ENCODE results near the gene CCDC141. TPM values are rescaled to one million over a fixed set of nuclear protein-coding genes. Genes with fewer than 3 reads are reported as not detected.

Gene CCDC141
- total RNA-seq, 3 donors from 2014 or later (not counting 1 experiment from before 2014, with no cell fraction given) = 2.0 to 3.1 (median 2.0) TPM

- TF ChIP-seq, protein P1, sequence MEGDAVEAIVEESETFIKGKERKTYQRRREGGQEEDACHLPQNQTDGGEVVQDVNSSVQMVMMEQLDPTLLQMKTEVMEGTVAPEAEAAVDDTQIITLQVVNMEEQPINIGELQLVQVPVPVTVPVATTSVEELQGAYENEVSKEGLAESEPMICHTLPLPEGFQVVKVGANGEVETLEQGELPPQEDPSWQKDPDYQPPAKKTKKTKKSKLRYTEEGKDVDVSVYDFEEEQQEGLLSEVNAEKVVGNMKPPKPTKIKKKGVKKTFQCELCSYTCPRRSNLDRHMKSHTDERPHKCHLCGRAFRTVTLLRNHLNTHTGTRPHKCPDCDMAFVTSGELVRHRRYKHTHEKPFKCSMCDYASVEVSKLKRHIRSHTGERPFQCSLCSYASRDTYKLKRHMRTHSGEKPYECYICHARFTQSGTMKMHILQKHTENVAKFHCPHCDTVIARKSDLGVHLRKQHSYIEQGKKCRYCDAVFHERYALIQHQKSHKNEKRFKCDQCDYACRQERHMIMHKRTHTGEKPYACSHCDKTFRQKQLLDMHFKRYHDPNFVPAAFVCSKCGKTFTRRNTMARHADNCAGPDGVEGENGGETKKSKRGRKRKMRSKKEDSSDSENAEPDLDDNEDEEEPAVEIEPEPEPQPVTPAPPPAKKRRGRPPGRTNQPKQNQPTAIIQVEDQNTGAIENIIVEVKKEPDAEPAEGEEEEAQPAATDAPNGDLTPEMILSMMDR (IDR thresholded peaks at IDR 0.05) = no peak
- intact Hi-C loops (cut with micrococcal nuclease) = loop anchor here (10.0 kb wide), 1 partner anchor 141 kb away; no protein-coding TSS in a partner anchor
- Histone ChIP-seq H3K27me3 (ENCODE audit: control insufficient read depth, insufficient read depth, low read length) (no peaks in the 10 kb centered on the region), H3K36me3 (ENCODE audit: control insufficient read depth, insufficient read depth, low read length) (no peaks in the 10 kb centered on the region), H3K27ac (ENCODE audit: low read length) (no peak overlapping the region), H3K9me3 (ENCODE audit: control insufficient read depth, insufficient read depth, low read length) (no peaks in the 10 kb centered on the region), H3K4me3 (ENCODE audit: low read length) (no peak overlapping the region), H3K4me1 (ENCODE audit: control insufficient read depth, insufficient read depth, low read length) (no peaks in the 10 kb centered on the region)
- no peaks in the 10 kb centered on the region for H3K36me3 Mint-ChIP-seq
- H3K4me1 Mint-ChIP-seq = peaks cover 0 to 6% of the 10 kb centered on the region in 2 donors
- no peak overlapping the region for H3K27ac Mint-ChIP-seq
- H3K4me3 Mint-ChIP-seq = no peak overlapping the region
- no peaks in the 10 kb centered on the region for H3K9me3 Mint-ChIP-seq
- no peak for ATAC-seq
- 88% methylated on average over 2 of the region's 2 CpGs for WGBS (ENCODE audit: insufficient coverage)
- no peak for DNase-seq
- no peaks in the 10 kb centered on the region for H3K27me3 Mint-ChIP-seq (ENCODE audit: low read depth in 2 of 2)
These were observed 134.3 kb downstream of the CCDC141 start for GRCh38 chr2:178915423-178916173.

DNA sequence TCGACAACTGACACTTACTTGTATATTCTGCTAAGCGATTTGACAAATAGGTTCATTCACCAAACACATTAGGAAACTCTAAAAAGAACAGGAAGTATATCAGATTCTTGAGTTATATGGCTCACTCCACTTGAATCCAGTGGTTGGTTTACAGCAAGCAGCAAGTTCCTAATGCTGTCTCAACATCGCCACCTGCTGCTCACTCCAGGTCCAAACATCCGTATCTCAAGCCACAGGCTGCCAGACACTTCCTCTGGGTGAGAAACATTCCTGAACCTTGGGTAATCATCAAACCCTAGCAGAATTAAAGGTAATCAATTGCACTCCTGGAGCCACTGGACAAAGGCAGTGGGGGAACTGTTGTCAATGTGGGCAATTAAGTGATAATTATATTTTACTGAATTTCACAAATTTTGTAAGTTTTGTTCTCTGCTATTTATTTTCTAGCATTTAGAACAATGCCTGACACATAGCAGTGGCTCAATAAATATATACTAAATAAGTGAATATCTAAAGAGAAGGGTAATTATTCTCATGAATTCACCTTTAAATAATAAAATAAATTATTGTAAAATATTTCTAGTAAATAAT, 135.6 kb downstream of the CCDC141 start:
- intact Hi-C loops (cut with micrococcal nuclease) = loop anchor here (10.0 kb wide), 1 partner anchor 140 kb away; no protein-coding TSS in a partner anchor
- Histone ChIP-seq H3K9me3 (ENCODE audit: control insufficient read depth, insufficient read depth, low read length) (no peaks in the 10 kb centered on the region), H3K4me1 (ENCODE audit: control insufficient read depth, insufficient read depth, low read length) (no peaks in the 10 kb centered on the region), H3K27ac (ENCODE audit: low read length) (no peak overlapping the region), H3K36me3 (ENCODE audit: control insufficient read depth, insufficient read depth, low read length) (no peaks in the 10 kb centered on the region), H3K4me3 (ENCODE audit: low read length) (no peak overlapping the region), H3K27me3 (ENCODE audit: control insufficient read depth, insufficient read depth, low read length) (no peaks in the 10 kb centered on the region)
- Mint-ChIP-seq H3K4me1 (peaks cover 0 to 6% of the 10 kb centered on the region in 2 donors), H3K27me3 (ENCODE audit: low read depth in 2 of 2) (no peaks in the 10 kb centered on the region), H3K9me3 (no peaks in the 10 kb centered on the region), H3K4me3 (no peak overlapping the region), H3K36me3 (no peaks in the 10 kb centered on the region), H3K27ac (no peak overlapping the region)
- WGBS (ENCODE audit: insufficient coverage) = 59% methylated on average over 4 of the region's 4 CpGs
- TF ChIP-seq, protein P1 (IDR thresholded peaks at IDR 0.05) = peak; percentile 82
- ATAC-seq = peak; percentile 81 to 91 (median 84)
- DNase-seq = peak; percentile 50 to 81

GRCh38 chr2:178913049-178913441, 136.9 kb downstream of the CCDC141 start:
- H3K9me3 Mint-ChIP-seq = no peaks in the 10 kb centered on the region
- peaks cover 0 to 6% of the 10 kb centered on the region in 2 donors for H3K4me1 Mint-ChIP-seq
- no peaks in the 10 kb centered on the region for H3K27me3 Mint-ChIP-seq (ENCODE audit: low read depth in 2 of 2)
- H3K4me3 Mint-ChIP-seq = no peak overlapping the region
- WGBS (ENCODE audit: insufficient coverage) = 100% methylated on average over 1 of the region's 1 CpG
- Histone ChIP-seq H3K4me3 (ENCODE audit: low read length) (no peak overlapping the region), H3K4me1 (ENCODE audit: control insufficient read depth, insufficient read depth, low read length) (no peaks in the 10 kb centered on the region), H3K27me3 (ENCODE audit: control insufficient read depth, insufficient read depth, low read length) (no peaks in the 10 kb centered on the region), H3K27ac (ENCODE audit: low read length) (no peak overlapping the region), H3K9me3 (ENCODE audit: control insufficient read depth, insufficient read depth, low read length) (no peaks in the 10 kb centered on the region), H3K36me3 (ENCODE audit: control insufficient read depth, insufficient read depth, low read length) (no peaks in the 10 kb centered on the region)
- ATAC-seq = no peak
- no peak for DNase-seq
- intact Hi-C loops (cut with micrococcal nuclease) = loop anchor here (10.0 kb wide), 1 partner anchor 138 kb away; no protein-coding TSS in a partner anchor
- TF ChIP-seq, protein P1 (IDR thresholded peaks at IDR 0.05) = no peak
- H3K27ac Mint-ChIP-seq = no peak overlapping the region
- no peaks in the 10 kb centered on the region for H3K36me3 Mint-ChIP-seq

All from natural killer cell (primary cell).